ENCODE data around the gene ERC1.

The ERC1 gene

DNA sequence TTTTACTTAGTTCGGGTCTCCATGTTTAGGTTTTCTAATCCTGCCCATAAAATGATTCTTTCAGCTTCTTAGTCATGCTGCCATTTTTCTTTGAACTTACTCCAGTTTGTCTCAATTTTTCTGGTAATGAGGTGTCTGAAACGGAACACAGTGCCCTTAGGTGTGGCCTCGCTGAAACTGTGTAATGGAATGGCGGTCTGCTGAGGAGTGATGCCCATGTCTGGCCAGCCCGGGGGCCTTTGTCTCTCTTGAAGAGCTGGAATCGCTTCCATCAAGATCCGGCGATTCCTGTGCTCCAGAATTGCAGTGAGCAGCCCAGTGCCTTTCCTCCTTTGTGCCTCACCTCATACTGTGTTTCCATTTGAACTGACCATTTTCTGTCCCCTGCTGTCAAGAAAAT lies 490.9 kb downstream of the ERC1 start:
- Histone ChIP-seq H3K27ac (replicated peaks) (no peak overlapping the region), H3K4me3 (replicated peaks; ENCODE audit: insufficient read depth, low read length) (no peak overlapping the region)

DNA sequence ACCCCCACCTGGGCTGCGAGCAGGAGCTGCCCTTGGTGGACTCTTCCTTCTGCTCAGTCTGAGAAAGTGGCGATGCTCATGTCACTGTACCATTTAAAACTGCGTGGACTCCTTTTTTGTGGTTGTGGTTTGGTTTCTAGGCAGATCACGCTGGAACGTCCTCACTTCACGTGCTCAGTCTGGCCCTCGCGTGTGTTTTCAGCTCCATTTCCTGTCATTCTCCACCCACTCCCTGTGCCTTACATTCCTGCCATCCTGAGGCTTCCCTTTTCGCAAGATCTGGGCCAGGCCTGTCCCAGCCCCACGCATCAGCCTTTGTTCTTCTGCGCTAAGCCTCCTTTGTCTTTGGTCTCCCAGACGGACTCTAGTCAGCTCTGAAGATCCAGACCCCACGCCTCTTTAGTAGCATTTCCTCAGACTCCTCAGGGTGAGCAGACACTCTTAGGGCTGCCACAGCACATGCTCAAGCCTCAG lies 497.9 kb downstream of the ERC1 start:
- Histone ChIP-seq H3K4me3 (replicated peaks; ENCODE audit: insufficient read depth, low read length) (no peak overlapping the region), H3K27me3 (ENCODE audit: insufficient read depth, poor library complexity, severe bottlenecking) (no peaks in the 10 kb centered on the region), H3K27ac (replicated peaks) (no peak overlapping the region)
- no peak for TF ChIP-seq POLR2AphosphoS5 (IDR thresholded peaks at IDR 0.05; ENCODE audit: low read depth)
- TF ChIP-seq, protein P1, sequence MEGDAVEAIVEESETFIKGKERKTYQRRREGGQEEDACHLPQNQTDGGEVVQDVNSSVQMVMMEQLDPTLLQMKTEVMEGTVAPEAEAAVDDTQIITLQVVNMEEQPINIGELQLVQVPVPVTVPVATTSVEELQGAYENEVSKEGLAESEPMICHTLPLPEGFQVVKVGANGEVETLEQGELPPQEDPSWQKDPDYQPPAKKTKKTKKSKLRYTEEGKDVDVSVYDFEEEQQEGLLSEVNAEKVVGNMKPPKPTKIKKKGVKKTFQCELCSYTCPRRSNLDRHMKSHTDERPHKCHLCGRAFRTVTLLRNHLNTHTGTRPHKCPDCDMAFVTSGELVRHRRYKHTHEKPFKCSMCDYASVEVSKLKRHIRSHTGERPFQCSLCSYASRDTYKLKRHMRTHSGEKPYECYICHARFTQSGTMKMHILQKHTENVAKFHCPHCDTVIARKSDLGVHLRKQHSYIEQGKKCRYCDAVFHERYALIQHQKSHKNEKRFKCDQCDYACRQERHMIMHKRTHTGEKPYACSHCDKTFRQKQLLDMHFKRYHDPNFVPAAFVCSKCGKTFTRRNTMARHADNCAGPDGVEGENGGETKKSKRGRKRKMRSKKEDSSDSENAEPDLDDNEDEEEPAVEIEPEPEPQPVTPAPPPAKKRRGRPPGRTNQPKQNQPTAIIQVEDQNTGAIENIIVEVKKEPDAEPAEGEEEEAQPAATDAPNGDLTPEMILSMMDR (IDR thresholded peaks at IDR 0.05; ENCODE audit: insufficient read depth, low read length) = no peak
- TF ChIP-seq GABPA (IDR thresholded peaks at IDR 0.05; ENCODE audit: low read depth) = no peak
- TF ChIP-seq, protein P2, sequence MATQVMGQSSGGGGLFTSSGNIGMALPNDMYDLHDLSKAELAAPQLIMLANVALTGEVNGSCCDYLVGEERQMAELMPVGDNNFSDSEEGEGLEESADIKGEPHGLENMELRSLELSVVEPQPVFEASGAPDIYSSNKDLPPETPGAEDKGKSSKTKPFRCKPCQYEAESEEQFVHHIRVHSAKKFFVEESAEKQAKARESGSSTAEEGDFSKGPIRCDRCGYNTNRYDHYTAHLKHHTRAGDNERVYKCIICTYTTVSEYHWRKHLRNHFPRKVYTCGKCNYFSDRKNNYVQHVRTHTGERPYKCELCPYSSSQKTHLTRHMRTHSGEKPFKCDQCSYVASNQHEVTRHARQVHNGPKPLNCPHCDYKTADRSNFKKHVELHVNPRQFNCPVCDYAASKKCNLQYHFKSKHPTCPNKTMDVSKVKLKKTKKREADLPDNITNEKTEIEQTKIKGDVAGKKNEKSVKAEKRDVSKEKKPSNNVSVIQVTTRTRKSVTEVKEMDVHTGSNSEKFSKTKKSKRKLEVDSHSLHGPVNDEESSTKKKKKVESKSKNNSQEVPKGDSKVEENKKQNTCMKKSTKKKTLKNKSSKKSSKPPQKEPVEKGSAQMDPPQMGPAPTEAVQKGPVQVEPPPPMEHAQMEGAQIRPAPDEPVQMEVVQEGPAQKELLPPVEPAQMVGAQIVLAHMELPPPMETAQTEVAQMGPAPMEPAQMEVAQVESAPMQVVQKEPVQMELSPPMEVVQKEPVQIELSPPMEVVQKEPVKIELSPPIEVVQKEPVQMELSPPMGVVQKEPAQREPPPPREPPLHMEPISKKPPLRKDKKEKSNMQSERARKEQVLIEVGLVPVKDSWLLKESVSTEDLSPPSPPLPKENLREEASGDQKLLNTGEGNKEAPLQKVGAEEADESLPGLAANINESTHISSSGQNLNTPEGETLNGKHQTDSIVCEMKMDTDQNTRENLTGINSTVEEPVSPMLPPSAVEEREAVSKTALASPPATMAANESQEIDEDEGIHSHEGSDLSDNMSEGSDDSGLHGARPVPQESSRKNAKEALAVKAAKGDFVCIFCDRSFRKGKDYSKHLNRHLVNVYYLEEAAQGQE (IDR thresholded peaks at IDR 0.05; ENCODE audit: insufficient replicate concordance, low read depth) = no peak
- no peak for TF ChIP-seq SPI1 (IDR thresholded peaks at IDR 0.05; ENCODE audit: borderline replicate concordance, low read depth)
- peak in 1 of 2 experiments; percentile 13 for DNase-seq (ENCODE audit: low read depth in 1 of 2, low spot score in 1 of 2)

More for the DNA sequence above, 490.9 kb downstream of the ERC1 start:
- no peaks in the 10 kb centered on the region for H3K27me3 ChIP-seq (ENCODE audit: insufficient read depth, poor library complexity, severe bottlenecking)
- TF ChIP-seq POLR2AphosphoS5 (IDR thresholded peaks at IDR 0.05; ENCODE audit: low read depth) (no peak), GABPA (IDR thresholded peaks at IDR 0.05; ENCODE audit: low read depth) (no peak), SPI1 (IDR thresholded peaks at IDR 0.05; ENCODE audit: borderline replicate concordance, low read depth) (no peak)
- TF ChIP-seq, protein P2 (IDR thresholded peaks at IDR 0.05; ENCODE audit: insufficient replicate concordance, low read depth) = no peak
- TF ChIP-seq, protein P1 (IDR thresholded peaks at IDR 0.05; ENCODE audit: insufficient read depth, low read length) = no peak
- DNase-seq (ENCODE audit: low read depth in 1 of 2, low spot score in 1 of 2) = no peak

DNA sequence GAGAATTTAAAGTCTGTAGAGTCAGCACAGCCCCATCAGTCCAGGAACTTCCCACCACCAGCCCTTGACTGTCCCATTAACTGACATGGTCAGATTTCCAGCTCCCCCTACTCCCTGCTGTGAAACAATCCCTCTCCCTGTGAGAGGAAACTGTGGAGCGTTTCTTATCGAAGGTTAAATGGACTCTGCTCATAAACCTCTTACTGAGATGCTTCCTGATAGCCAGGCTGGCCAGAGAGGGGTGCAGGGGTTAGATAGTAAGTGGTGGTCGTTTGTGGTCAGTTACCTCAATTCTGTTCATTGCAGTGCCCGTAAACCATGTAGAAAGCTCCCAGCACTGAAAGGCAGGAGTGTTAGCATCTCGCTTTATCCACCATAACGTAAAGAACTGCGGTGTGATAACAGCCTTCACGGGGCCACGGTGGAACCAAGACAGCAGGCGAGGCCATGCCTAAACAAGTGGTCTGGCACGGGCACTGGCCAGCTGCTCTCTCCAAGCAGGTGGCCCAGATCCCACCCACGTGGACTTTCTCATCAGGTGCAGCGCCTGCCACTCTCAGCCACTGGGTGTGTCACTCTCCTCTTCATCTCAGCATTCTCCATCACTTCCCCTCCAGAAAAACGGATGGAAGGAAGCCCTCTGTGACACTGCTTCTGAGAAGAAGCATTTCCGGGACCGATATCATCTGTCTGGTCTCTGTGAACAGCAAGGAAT lies 501.1 kb downstream of the ERC1 start:
- Histone ChIP-seq H3K27ac (replicated peaks) (no peak overlapping the region), H3K4me3 (replicated peaks; ENCODE audit: insufficient read depth, low read length) (no peak overlapping the region), H3K27me3 (ENCODE audit: insufficient read depth, poor library complexity, severe bottlenecking) (no peaks in the 10 kb centered on the region)
- TF ChIP-seq SPI1 (IDR thresholded peaks at IDR 0.05; ENCODE audit: borderline replicate concordance, low read depth) = no peak
- TF ChIP-seq, protein P1 (IDR thresholded peaks at IDR 0.05; ENCODE audit: insufficient read depth, low read length) = no peak
- DNase-seq (ENCODE audit: low read depth in 1 of 2, low spot score in 1 of 2) = no peak
